ENCODE measurements around the gene ZNF605. TPM values are rescaled to one million over a fixed set of nuclear protein-coding genes. Genes with fewer than 3 reads are reported as not detected.

The ZNF605 gene
- total and polyA plus RNA-seq, 4 donors: 2.1 to 17.3 (median 7.3) TPM

DNA sequence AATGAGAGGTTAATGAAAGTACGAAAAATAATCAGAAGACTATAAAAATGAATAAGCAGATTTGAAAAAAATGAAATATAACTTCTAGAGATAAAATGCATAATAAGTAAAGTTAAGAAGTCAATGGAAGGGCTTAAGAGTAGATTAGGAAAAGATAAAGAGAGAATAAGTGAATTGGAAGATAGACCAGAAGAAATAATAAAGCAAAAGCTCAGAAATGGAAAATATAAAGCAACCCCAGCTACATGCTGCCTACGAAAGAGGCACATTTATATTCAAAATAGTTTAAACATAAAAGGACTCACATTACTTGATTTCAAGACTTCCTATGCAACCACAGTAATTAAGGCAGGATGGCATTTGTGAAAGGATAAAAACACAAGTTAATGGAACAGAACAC, 19.9 kb downstream of the ZNF605 start:
- Histone ChIP-seq H3K9ac (ENCODE audit: insufficient read depth in 1 of 2, low read length in 2 of 2) (no peak overlapping the region), H3K27me3 (ENCODE audit: control insufficient read depth in 3 of 3, insufficient read depth in 3 of 3, low read length in 2 of 3) (no peaks in the 10 kb centered on the region), H3K36me3 (ENCODE audit: control insufficient read depth in 4 of 4, insufficient read depth in 4 of 4, low read length in 4 of 4) (peaks cover 11 to 31% (median 25%) of the 10 kb centered on the region in 4 donors), H3K27ac (ENCODE audit: low read depth in 1 of 2, low read length in 1 of 2) (no peak overlapping the region), H3K9me3 (ENCODE audit: control insufficient read depth in 4 of 4, insufficient read depth in 3 of 4, low read length in 3 of 4) (peaks cover 7 to 42% (median 29%) of the 10 kb centered on the region in 4 donors), H3K4me1 (ENCODE audit: control insufficient read depth in 5 of 5, insufficient read depth in 5 of 5, low read length in 5 of 5) (no peaks in the 10 kb centered on the region), H3K4me3 (no peak overlapping the region)
- 95 to 99% methylated on average over 2 of the region's 2 CpGs for WGBS, 2 donors
- TF ChIP-seq CTCF (IDR thresholded peaks at IDR 0.05; ENCODE audit: control extremely low read depth, extremely low read depth): no peak
- DNase-seq (no peak), ATAC-seq (ENCODE audit: insufficient read depth, low FRiP score) (no peak)

DNA sequence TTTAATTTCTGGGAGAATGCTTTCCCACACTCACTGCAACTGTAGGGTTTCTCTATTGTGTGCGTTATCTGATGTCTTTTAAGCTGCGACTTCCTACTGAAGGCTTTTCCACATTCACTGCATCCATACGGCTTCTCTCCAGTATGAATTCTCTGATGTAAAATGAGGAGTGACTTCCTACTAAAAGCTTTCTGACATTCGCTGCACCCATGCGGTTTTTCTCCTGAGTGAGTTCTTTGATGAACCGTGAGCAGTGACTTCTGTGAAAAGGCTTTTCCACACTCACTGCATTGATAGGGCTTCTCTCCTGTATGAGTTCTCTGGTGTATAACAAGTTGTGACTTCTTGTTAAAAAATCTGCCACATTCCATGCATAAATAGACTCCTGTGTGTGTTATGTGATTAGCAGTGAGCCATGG, 29.7 kb downstream of the ZNF605 start:
- no peaks in the 10 kb centered on the region for H3K27me3 ChIP-seq (ENCODE audit: control insufficient read depth in 3 of 3, insufficient read depth in 3 of 3, low read length in 2 of 3)
- H3K9me3 ChIP-seq (ENCODE audit: control insufficient read depth in 4 of 4, insufficient read depth in 3 of 4, low read length in 3 of 4): peaks cover 41 to 79% (median 56%) of the 10 kb centered on the region in 4 donors
- no peak overlapping the region for H3K27ac ChIP-seq (ENCODE audit: low read depth in 1 of 2, low read length in 1 of 2)
- DNase-seq (no peak), ATAC-seq (ENCODE audit: insufficient read depth, low FRiP score) (no peak)
- H3K9ac ChIP-seq (ENCODE audit: insufficient read depth in 1 of 2, low read length in 2 of 2): no peak overlapping the region
- no peaks in the 10 kb centered on the region for H3K4me1 ChIP-seq (ENCODE audit: control insufficient read depth in 5 of 5, insufficient read depth in 5 of 5, low read length in 5 of 5)
- 98% methylated on average over 6 of the region's 6 CpGs for WGBS, 2 donors
- H3K36me3 ChIP-seq (ENCODE audit: control insufficient read depth in 4 of 4, insufficient read depth in 4 of 4, low read length in 4 of 4): peaks cover 5 to 65% (median 43%) of the 10 kb centered on the region in 4 donors
- TF ChIP-seq CTCF (IDR thresholded peaks at IDR 0.05; ENCODE audit: control extremely low read depth, extremely low read depth): no peak
- no peak overlapping the region for H3K4me3 ChIP-seq

- H3K9ac ChIP-seq (ENCODE audit: insufficient read depth in 1 of 2, low read length in 2 of 2): no peak overlapping the region
- H3K27ac ChIP-seq (ENCODE audit: low read depth in 1 of 2, low read length in 1 of 2): no peak overlapping the region
- ATAC-seq (ENCODE audit: insufficient read depth, low FRiP score): no peak
- TF ChIP-seq CTCF (IDR thresholded peaks at IDR 0.05; ENCODE audit: control extremely low read depth, extremely low read depth): no peak
- H3K4me3 ChIP-seq: no peak overlapping the region
- no peak for DNase-seq
- H3K4me1 ChIP-seq (ENCODE audit: control insufficient read depth in 5 of 5, insufficient read depth in 5 of 5, low read length in 5 of 5): no peaks in the 10 kb centered on the region
- 96 to 98% methylated on average over 8 of the region's 8 CpGs for WGBS, 2 donors
- peaks cover 5 to 63% (median 39%) of the 10 kb centered on the region in 4 donors for H3K36me3 ChIP-seq (ENCODE audit: control insufficient read depth in 4 of 4, insufficient read depth in 4 of 4, low read length in 4 of 4)
- no peaks in the 10 kb centered on the region for H3K27me3 ChIP-seq (ENCODE audit: control insufficient read depth in 3 of 3, insufficient read depth in 3 of 3, low read length in 2 of 3)
- peaks cover 37 to 78% (median 58%) of the 10 kb centered on the region in 4 donors for H3K9me3 ChIP-seq (ENCODE audit: control insufficient read depth in 4 of 4, insufficient read depth in 3 of 4, low read length in 3 of 4)
Measured at GRCh38 chr12:132925597-132926414, 30.3 kb downstream of the ZNF605 start.
